H9 (cell line): ENCODE measurements around the gene HACD1. TPM values are rescaled to one million over a fixed set of nuclear protein-coding genes. Genes with fewer than 3 reads are reported as not detected.

ENCODE experiments used
- DNase-seq: peaks from one replicate; pipeline ENCODE4 v3.0.0-alpha.2; 2017
- H2AFZ ChIP-seq: one replicate; pipeline ENCODE4 v1.6.1; 2013; ENCODE audit warnings: mild to moderate bottlenecking, low read length, control low read depth, moderate library complexity
- H2AK5ac ChIP-seq: 2 replicates; pipeline ENCODE4 v1.6.1; 2013; ENCODE audit warnings: low read length, control low read depth, mixed read lengths; ENCODE audit not compliant: insufficient read length
- H2BK120ac ChIP-seq: one replicate; pipeline ENCODE4 v1.6.1; 2013; ENCODE audit warnings: low read depth, mild to moderate bottlenecking, low read length, control low read depth, inconsistent platforms; ENCODE audit not compliant: poor library complexity, severe bottlenecking
- H2BK12ac ChIP-seq: 2 replicates; pipeline ENCODE4 v1.6.1; 2013; ENCODE audit warnings: low read length, control low read depth, mixed read lengths, low read depth; ENCODE audit not compliant: insufficient read length
- H2BK15ac ChIP-seq: 2 replicates; pipeline ENCODE4 v1.6.1; 2013; ENCODE audit warnings: low read depth, low read length, control low read depth
- H2BK20ac ChIP-seq: one replicate; pipeline ENCODE4 v1.6.1; 2013; ENCODE audit warnings: low read depth, mild to moderate bottlenecking, low read length, control low read depth, inconsistent platforms; ENCODE audit not compliant: poor library complexity, severe bottlenecking
- H2BK5ac ChIP-seq: 2 replicates; pipeline ENCODE4 v1.6.1; 2013; ENCODE audit warnings: low read length, control low read depth, mixed read lengths; ENCODE audit not compliant: insufficient read length
- H3K14ac ChIP-seq: 2 replicates; pipeline ENCODE4 v1.6.1; 2013; ENCODE audit warnings: low read length, control low read depth; ENCODE audit not compliant: insufficient read depth
- H3K18ac ChIP-seq: 2 replicates; pipeline ENCODE4 v1.6.1; 2013; ENCODE audit warnings: low read depth, mild to moderate bottlenecking, mixed read lengths, low read length, control low read depth; ENCODE audit not compliant: insufficient read length
- H3K23ac ChIP-seq: 2 replicates; pipeline ENCODE4 v1.6.1; 2013; ENCODE audit warnings: low read length, control low read depth, mixed read lengths, low read depth; ENCODE audit not compliant: insufficient read length
- H3K23me2 ChIP-seq: 2 replicates; pipeline ENCODE4 v1.6.1; 2013; ENCODE audit warnings: low read depth, mild to moderate bottlenecking, mixed read lengths, low read length, control low read depth; ENCODE audit not compliant: insufficient read length, poor library complexity, severe bottlenecking
- H3K27ac ChIP-seq: 2 replicates; pipeline ENCODE4 v1.5.1; 2013; ENCODE audit warnings: low read length, control low read depth, mixed read lengths, low read depth; ENCODE audit not compliant: insufficient read length
- H3K27me3 ChIP-seq: 2 replicates; pipeline ENCODE4 v1.6.1; 2013; ENCODE audit warnings: low read length, control low read depth, inconsistent platforms; ENCODE audit not compliant: insufficient read depth
- H3K4ac ChIP-seq: 2 replicates; pipeline ENCODE4 v1.6.1; 2013; ENCODE audit warnings: low read depth, mild to moderate bottlenecking, control low read depth, inconsistent platforms, low read length, moderate library complexity
- H3K4me1 ChIP-seq: 2 replicates; pipeline ENCODE4 v1.6.1; 2013; ENCODE audit warnings: low read length, control low read depth, inconsistent platforms; ENCODE audit not compliant: insufficient read depth
- H3K4me2 ChIP-seq: 2 replicates; pipeline ENCODE4 v1.6.1; 2013; ENCODE audit warnings: low read length, control low read depth, mixed read lengths; ENCODE audit not compliant: insufficient read length, insufficient read depth
- H3K56ac ChIP-seq: 2 replicates; pipeline ENCODE4 v1.6.1; 2013; ENCODE audit warnings: low read depth, mild to moderate bottlenecking, mixed read lengths, low read length, control low read depth; ENCODE audit not compliant: insufficient read length
- H3K79me1 ChIP-seq: 2 replicates; pipeline ENCODE4 v1.6.1; 2013; ENCODE audit warnings: low read depth, mild to moderate bottlenecking, moderate library complexity, low read length, control low read depth, inconsistent platforms; ENCODE audit not compliant: insufficient read depth, poor library complexity, severe bottlenecking
- H3K79me2 ChIP-seq: 2 replicates; pipeline ENCODE4 v1.6.1; 2013; ENCODE audit warnings: low read length, control low read depth, inconsistent platforms; ENCODE audit not compliant: insufficient read depth
- H3K9ac ChIP-seq: 2 replicates; pipeline ENCODE4 v1.6.1; 2013; ENCODE audit warnings: low read length, control low read depth, mixed read lengths; ENCODE audit not compliant: insufficient read length; ENCODE audit errors: extremely low read depth
- H3K9me3 ChIP-seq: one replicate; pipeline ENCODE4 v1.6.1; 2013; ENCODE audit warnings: low read depth, low read length, inconsistent platforms; ENCODE audit not compliant: control insufficient read depth
- H3T11ph ChIP-seq: one replicate; pipeline ENCODE4 v1.6.1; 2013; ENCODE audit warnings: mild to moderate bottlenecking, low read length, control low read depth, inconsistent platforms
- H4K20me1 ChIP-seq: one replicate; pipeline ENCODE4 v1.6.1; 2013; ENCODE audit not compliant: control insufficient read depth, insufficient read length, insufficient read depth
- H4K5ac ChIP-seq: 2 replicates; pipeline ENCODE4 v1.6.1; 2013; ENCODE audit warnings: low read depth, mild to moderate bottlenecking, mixed read lengths, low read length, control low read depth; ENCODE audit not compliant: insufficient read length
- H4K8ac ChIP-seq: replicated peaks from 2 replicates; pipeline ENCODE4 v1.6.1; 2013; ENCODE audit warnings: low read length, control low read depth, mixed read lengths, low read depth; ENCODE audit not compliant: insufficient read length
- H4K91ac ChIP-seq: 2 replicates; pipeline ENCODE4 v1.6.1; 2013; ENCODE audit warnings: low read depth, mild to moderate bottlenecking, moderate library complexity, mixed read lengths, low read length, control low read depth; ENCODE audit not compliant: insufficient read length
- H3K27ac Mint-ChIP-seq, 3 experiments: 2 replicates in 2 of 3; 3 replicates in 1 of 3; pipeline ENCODE4 v1.8.0; 2020 to 2021; ENCODE audit warnings: mixed read lengths in 3 of 3, mild to moderate bottlenecking in 1 of 3, moderate library complexity in 1 of 3
- H3K27me3 Mint-ChIP-seq: 2 replicates; pipeline ENCODE4 v1.8.0; 2021; ENCODE audit warnings: low read depth, mild to moderate bottlenecking, moderate library complexity, mixed read lengths
- H3K36me3 Mint-ChIP-seq, 3 experiments: 2 replicates in 2 of 3; 3 replicates in 1 of 3; pipeline ENCODE4 v1.8.0; 2020 to 2021; ENCODE audit warnings: low read depth in 3 of 3, mixed read lengths in 3 of 3; ENCODE audit not compliant: insufficient read depth in 1 of 3
- H3K4me1 Mint-ChIP-seq, 2 experiments: 2 replicates each; pipeline ENCODE4 v1.8.0; 2020; ENCODE audit warnings: mixed read lengths in 2 of 2
- H3K4me3 Mint-ChIP-seq, 2 experiments: 2 replicates in 1 of 2; 3 replicates in 1 of 2; pipeline ENCODE4 v1.8.0; 2020 to 2021; ENCODE audit warnings: mild to moderate bottlenecking in 2 of 2, mixed read lengths in 2 of 2, moderate library complexity in 1 of 2
- H3K9me3 Mint-ChIP-seq, 2 experiments: 2 replicates in 1 of 2; 3 replicates in 1 of 2; pipeline ENCODE4 v1.8.0; 2020; ENCODE audit warnings: mild to moderate bottlenecking in 2 of 2, mixed read lengths in 2 of 2, moderate library complexity in 1 of 2
- CTCF ChIP-seq: fragments of 200-600 bp; sonication (generic); conservative IDR thresholded peaks from 3 replicates; pipeline ENCODE4 v1.8.0; 2021; ENCODE audit warnings: antibody characterized with exemption, mild to moderate bottlenecking
- WGBS: extraction: QIAGEN DNeasy Blood & Tissue Kit; methylation state at CpG from one replicate; pipeline ENCODE4 v1.1.7; 2013; ENCODE audit warnings: missing lambda C conversion rate, low lambda C conversion rate, mixed read lengths; ENCODE audit not compliant: insufficient read length; ENCODE audit errors: extremely low coverage; 5-methylcytosine and 5-hydroxymethylcytosine counted together
- total RNA-seq: library from RNA; stranded (reverse); gene quantifications from 2 replicates; pipeline ENCODE4 v1.2.1, GENCODE V29; 2021

The HACD1 gene
- total RNA-seq, 1 experiment from 2014 or later, result 25.0 TPM

GRCh38 chr10:17647326-17647725 lies 30.2 kb upstream of the HACD1 start:
- no peak overlapping the region for H3K56ac ChIP-seq
- no peak overlapping the region for H2BK15ac ChIP-seq
- H3K79me2 ChIP-seq, result peaks cover 31% of the 10 kb centered on the region
- no peak overlapping the region; a peak in 1 of 7 replicates for H3K27ac Mint-ChIP-seq
- peaks cover 10% of the 10 kb centered on the region for H3K23me2 ChIP-seq
- no peak overlapping the region for H3K27ac ChIP-seq
- H3K4me2 ChIP-seq, result no peak overlapping the region
- H3K27me3 ChIP-seq, result no peaks in the 10 kb centered on the region
- no peaks in the 10 kb centered on the region for H3K9me3 ChIP-seq
- no peak overlapping the region for H4K91ac ChIP-seq
- no peak overlapping the region for H2AK5ac ChIP-seq
- no peak for TF ChIP-seq CTCF
- H2AFZ ChIP-seq, result no peak overlapping the region
- no peaks in the 10 kb centered on the region for H3K27me3 Mint-ChIP-seq
- DNase-seq, result no peak
- no peak overlapping the region for H3T11ph ChIP-seq
- H4K5ac ChIP-seq, result no peak overlapping the region
- no peaks in the 10 kb centered on the region for H4K20me1 ChIP-seq
- H2BK12ac ChIP-seq, result no peak overlapping the region
- H3K18ac ChIP-seq, result no peak overlapping the region
- H3K4me1 Mint-ChIP-seq, result peaks cover 38% of the 10 kb centered on the region in 2 experiments
- no peak overlapping the region for H2BK20ac ChIP-seq
- no peak overlapping the region for H3K4me3 Mint-ChIP-seq
- WGBS, result no CpG with 5 or more reads among the region's 3 CpGs
- no peak overlapping the region for H3K14ac ChIP-seq
- peaks cover 16 to 20% (median 18%) of the 10 kb centered on the region in 3 experiments for H3K36me3 Mint-ChIP-seq
- H3K4ac ChIP-seq, result no peak overlapping the region
- no peak overlapping the region for H4K8ac ChIP-seq
- H2BK5ac ChIP-seq, result no peak overlapping the region
- H3K9ac ChIP-seq, result no peak overlapping the region
- no peak overlapping the region for H2BK120ac ChIP-seq
- H3K23ac ChIP-seq, result no peak overlapping the region
- H3K4me1 ChIP-seq, result peaks cover 3% of the 10 kb centered on the region; the same call in 1 of the 2 replicates
- peaks cover 10% of the 10 kb centered on the region for H3K79me1 ChIP-seq
- peaks cover 0 to 8% of the 10 kb centered on the region in 2 experiments; a peak in 3 of 5 replicates for H3K9me3 Mint-ChIP-seq
